DMS79 (cell line): ENCODE data around the gene VSIG8.

Source experiments
- DNase-seq: peaks from one replicate; lab custom pipeline; 2025; lab: John Stamatoyannopoulos, UW

Gene VSIG8

DNA sequence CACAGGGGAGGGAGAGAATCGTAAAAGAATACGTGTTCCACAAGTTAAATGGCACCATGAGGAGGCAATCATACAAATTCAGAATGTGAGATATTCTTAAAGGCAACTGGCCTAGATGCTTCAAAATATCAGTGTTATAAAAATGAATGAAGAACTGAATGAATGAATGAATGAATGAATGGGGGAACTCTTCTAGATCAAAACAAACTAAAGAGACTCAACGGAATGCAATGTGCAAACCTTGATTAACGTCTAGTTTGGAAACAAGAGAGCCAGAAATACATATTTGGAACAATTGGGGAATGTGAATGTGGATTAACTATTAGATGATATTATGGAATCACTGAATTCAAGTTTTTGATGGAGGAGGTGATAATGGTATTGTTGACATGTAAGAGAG, 20.7 kb upstream of the VSIG8 start:
- DNase-seq = no peak

DNA sequence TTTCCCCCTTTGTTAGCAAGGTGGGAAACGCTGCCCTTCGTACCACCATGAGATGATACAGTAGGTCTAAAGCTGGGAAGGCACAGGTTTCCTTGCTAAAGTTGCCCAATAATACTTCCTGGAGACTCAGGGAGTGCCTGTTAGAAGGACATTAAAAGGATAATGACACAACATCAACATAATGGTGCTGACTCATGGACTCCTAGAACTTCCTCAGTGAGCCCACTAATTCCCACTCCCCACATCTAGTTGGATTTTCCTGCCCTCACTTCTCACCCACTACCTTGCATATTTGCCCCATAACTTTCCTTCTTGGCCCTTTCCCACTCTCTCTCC, 20.0 kb upstream of the VSIG8 start:
- DNase-seq = no peak

DNA sequence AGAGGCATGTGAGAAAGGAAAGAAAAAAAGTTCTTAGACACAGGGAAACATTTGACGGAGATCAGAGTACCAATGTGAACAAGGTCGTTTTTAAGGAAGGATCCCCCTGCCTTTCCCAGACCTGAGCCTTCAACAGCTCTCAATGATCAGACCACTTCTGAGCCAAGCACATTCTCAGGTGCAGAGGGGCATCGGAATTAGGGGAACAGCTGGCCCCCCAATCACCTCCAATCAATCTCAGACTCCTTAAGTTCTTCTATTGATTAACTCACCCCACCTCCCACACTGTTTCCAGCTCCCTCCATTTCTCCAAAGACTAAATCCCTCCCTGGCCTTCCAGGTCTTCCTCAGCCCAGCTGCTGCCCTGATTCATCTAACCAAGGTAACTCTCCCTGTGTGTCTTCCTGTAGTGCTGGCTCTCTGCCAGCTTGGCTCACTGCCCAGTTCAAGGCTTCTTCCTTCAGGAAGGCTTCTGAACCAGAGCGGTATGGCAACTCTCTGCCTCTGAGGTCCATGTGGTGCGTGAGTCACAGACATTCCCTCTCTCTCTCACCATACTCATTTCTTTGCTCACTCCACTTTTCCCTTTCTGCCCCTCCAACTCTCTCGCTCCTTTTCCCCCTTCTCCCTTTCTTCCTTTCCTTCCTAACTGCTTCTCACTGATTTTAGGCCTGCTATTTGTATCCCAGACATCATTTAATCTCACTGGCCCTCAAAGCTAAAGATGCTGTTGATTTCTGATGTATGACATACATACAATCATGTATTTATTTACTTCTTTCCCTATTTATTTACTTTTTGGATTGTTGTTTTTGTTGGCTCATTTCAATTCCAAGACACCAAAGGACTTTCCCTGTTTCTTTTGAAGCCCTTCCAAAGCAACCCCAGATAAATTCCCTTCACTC, 19.4 kb upstream of the VSIG8 start:
- peak; percentile 87 for DNase-seq

GRCh38 chr1:159880430-159880829, 18.0 kb upstream of the VSIG8 start:
- DNase-seq = peak; percentile 32

DNA sequence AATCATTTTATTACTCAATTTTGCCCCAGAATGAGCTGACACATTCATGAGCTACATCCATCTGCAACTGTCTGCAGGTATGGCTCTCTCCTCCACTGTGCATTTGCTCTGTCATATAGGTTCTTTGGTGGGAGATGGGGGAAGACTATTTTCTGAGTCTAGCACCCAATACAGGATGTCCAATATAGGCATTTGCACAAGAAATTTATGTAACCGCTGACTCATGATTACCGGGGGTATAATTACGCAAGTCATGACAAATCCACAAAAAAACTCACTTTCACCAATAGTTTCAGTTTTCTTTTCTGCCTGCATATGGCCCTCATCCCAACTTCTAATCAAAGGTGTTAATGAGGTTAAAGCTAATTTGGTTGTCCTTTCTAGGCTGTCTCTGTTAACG, 17.5 kb upstream of the VSIG8 start:
- DNase-seq = no peak

DNA sequence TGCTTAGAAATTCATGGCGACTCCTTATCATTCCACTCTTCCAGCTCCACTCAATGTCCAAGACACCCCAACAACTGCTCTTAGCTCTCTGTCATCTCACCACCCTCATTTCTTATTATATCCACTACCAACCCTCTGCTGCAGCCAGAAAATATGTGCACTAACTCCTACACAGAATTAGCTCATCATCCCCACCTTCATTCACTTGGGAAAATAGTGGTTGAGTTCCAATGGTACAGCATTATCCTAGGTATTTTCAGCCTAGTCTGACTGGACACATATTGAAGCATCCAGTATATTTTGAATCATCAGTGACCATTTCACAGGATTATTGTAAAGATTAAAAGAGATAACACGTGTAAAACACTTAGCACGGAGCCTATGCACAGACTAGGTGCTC, 16.7 kb upstream of the VSIG8 start:
- no peak for DNase-seq

DNA sequence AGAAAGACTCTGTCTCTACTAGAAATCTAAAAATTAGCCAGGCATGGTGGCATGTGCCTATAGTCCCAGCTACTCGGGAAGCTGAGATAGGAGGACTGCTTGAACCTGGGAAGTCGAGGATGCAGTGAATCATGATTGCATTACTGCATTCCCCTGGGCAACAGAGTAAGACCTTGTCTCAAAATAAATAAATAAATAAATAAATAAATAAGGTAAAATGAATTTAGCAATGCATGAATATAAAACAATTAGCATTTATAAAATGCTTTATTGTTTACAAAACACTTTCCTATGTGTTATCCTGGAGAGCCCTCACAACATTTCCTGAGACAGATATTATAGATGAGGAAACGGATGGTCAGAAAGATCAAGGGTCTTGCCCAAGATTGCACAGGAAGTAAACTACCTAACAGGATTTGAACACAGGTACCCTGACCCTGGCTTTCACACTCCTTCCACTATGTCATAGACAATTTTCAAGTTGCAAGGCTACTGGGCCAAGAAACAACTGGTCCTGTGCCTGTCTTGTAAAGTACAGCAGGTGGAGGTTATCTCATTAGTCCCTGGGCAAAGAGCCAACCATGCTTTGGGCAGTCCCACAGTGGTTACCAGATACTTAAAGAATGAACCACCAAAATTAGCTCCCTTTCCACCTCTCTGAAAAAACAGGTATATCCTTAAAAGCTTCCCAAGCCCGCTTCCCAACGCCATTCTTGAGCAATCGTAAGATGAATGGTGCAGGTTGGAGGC, 15.4 kb upstream of the VSIG8 start:
- peak; percentile 53 for DNase-seq

DNA sequence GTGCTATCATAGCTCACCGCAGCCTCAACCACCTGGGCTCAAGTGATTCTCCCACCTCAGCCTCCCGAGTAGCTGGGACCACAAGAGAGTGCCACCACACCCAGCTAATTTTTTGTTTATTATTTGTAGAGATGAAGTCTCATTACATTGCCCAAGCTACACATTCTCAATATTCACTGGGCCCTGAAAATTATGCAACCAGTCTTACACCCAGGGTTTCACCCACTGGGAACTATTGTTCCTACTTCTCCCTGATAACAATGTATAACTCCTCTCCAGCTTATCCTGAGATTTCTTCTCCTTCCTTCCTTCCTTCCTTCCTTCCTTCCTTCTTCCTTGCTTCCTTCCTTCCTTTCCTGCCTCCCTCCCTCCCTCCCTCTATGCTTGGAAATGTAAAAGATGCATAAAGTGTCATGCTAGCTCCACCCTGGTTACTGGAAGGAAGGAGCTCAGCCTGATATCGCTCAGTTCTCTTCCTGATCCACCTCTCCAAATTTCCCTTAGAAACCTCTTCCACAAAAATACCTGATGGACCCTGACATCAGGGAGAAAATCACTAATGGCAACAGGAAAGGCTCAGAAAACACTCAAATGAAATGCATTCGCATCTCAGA, 11.2 kb upstream of the VSIG8 start:
- no peak for DNase-seq

- DNase-seq = no peak
Observed at GRCh38 chr1:159872891-159873290, 10.4 kb upstream of the VSIG8 start.

GRCh38 chr1:159870704-159871103, 8.2 kb upstream of the VSIG8 start:
- no peak for DNase-seq

GRCh38 chr1:159869607-159870006, 7.2 kb upstream of the VSIG8 start:
- DNase-seq = no peak

GRCh38 chr1:159869173-159869572, 6.7 kb upstream of the VSIG8 start:
- no peak for DNase-seq

DNA sequence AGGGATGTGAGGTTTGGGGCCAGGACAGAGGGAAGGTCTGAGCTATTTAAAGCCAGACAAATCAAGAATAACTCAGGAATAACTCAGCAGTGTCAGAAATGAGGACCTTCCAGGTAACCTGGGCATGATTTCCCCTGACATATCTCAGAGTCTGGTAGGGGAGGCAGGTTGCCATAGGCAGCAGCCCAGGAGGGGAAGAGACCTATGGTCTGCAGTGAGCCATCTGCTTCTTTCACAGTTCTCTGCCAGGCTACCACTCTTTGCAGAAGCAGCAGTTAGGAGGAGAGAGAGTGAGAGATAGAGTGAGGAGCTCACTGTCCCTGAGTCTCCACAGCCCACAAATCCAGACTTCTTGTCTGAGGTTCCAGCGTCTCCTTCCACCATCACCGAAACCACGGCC, 6.3 kb upstream of the VSIG8 start:
- no peak for DNase-seq

DNA sequence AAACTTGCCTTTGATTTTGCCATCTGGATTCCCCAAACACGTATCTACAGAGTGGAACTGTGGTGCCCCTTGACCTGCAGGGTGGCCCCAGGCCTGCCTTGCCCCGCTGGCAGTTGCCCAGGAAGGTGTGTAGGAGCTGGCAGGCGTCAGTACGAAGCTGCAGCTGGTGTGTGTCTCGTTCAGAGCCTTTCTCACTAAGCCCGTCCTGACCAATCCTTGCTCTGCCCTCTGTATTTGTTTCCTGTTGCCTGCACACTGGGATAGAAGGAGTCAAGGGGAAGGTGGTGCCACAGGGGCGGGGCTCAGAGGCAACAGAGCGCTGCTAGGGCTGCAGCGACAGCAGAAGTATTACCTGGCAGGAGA, 5.2 kb upstream of the VSIG8 start:
- peak; percentile 94 for DNase-seq

DNA sequence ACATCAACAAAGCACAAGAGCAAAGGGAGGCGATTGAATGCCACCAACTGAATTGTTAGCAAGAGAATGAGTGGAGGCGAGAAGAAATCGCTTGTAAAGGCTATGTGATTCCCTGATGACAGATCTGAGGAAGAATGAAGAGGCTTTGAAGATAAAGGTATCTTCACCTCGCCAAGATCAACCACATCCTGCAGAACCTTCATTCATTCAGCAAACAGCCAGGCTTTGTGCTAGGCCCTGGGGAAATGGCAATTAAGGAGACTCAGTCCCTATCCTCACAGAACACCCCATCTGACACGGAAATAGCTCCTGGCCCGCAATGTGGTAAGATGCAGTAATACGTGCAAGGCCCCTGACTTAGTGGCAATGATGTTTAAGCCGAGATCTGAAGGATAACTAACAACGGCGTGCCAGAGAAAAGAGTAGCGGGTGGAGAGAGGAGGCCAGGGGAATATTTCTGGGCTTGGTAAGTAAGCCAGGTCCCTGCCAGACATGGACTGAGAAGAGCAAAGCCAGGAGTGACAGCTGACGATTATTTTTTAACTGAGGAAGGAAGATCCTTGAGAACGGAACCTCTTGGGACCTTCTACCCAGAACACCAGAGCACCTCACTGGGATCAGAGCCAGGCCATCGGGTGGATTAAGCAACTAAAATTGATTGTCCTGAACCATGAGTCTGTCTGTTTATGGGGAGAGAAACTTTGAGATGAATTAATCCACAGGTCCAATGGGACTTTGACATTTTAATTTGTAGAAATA, 4.6 kb upstream of the VSIG8 start:
- DNase-seq = peak; percentile 64

GRCh38 chr1:159866066-159866465, 3.6 kb upstream of the VSIG8 start:
- DNase-seq = no peak

- DNase-seq = no peak
Observed at GRCh38 chr1:159864262-159864661, 1.8 kb upstream of the VSIG8 start.

DNA sequence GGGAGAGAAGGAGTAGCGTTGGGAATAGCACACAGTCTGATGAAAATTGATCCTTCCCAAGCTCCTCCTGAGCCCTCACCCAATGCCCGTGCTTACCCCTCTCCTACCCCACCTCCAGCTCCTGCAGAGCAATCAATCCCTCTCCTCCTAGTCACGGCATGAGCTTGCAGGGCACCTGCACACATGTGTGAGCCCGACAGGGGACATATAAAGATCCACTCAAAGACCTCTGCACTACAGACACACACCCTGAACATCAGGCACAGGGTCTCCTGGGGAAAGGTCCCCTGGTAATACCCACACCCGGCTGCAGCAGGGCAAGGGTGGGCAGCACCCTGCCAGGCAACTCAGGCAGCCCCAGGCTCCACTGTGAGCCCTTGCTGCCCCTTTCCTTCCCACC, 426 bp downstream of the VSIG8 start:
- no peak for DNase-seq

DNA sequence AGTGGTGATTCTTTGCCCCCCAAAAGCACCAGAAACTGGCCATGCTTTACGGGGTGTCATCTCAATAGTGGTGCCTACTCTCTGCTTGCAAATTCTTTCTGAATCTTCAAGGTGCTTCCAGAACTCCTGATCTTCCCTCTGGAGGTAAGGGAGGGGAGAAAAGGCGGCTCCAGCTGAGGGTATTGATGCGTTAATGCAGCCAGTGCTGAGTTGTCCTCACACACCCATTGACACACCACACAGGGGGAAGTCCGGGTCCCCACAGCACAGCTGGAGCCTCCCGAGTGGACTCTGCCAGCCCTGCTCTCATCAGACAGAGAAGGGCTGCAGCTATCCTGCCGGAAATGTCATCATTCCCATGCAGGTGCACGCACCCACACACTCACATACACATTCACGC, 1.2 kb downstream of the VSIG8 start:
- DNase-seq = no peak

DNA sequence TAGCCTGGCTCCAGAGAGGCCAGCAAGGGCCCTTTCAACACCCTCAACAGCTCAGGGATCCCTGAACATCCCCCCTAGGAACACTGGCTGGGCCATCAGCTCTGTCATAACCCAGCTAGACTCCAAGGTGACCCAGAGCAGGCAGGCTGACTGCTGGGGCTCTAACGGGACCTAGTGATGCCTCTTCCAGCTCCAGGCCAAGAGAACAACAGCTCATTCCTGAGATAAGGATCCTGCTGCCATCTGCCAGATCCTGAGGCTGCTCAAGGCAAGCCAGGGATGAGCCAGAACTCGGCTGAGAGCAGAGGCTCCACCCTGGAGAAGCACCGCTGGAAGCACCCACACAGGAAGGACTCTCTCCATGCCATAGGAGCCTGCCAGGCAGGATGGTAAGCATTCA, 2.0 kb downstream of the VSIG8 start:
- no peak for DNase-seq

GRCh38 chr1:159859767-159860322, 2.6 kb downstream of the VSIG8 start:
- no peak for DNase-seq

DNA sequence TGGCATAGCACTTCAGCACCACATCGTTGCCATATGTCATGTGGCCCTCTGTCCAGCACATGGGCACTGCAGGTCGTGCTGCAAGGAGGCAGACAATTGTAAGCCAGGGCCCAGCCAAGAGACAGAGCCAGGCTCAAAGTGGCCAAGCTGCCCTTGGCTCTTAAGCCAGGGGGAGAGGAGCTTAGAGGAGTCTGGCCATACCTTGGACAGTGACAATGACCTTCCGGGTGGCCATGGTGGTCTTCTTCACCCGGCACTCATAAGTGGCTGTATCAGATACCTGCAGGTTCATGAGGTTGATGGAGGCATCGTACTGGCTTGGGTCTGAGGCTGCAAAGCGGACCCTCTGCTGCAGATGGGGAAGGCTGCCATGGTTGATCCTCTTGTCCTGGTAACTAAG, 4.6 kb downstream of the VSIG8 start:
- DNase-seq = no peak
